K562 (cell line): ENCODE results near the gene ST7. TPM values are rescaled to one million over a fixed set of nuclear protein-coding genes. Genes with fewer than 3 reads are reported as not detected.

Source experiments
- ATAC-seq: fragments of 200-7000 bp; cut with Tn5 transposase; 3 replicates; pipeline ENCODE4 v1.9.1; 2020; ENCODE audit warnings: moderate library complexity
- Bru-seq: library from RNA; stranded (reverse); fragments of 400-500 nt; gene quantifications from one replicate; lab custom pipeline; 2021; lab: Mats Ljungman, UMichigan
- BruChase-seq, 2 experiments: library from RNA; stranded (reverse); fragments of 400-500 nt; gene quantifications; one replicate each; lab custom pipeline; 2021; lab: Mats Ljungman, UMichigan
- BruUV-seq: library from RNA; stranded (reverse); fragments of 400-500 nt; replicated peaks from 2 replicates; lab custom pipeline; 2021; lab: Mats Ljungman, UMichigan
- CTCF ChIA-PET: fragments of 300-600 bp; formaldehyde crosslinking; extraction: SDS; loops from one replicate; lab custom pipeline; 2021; ENCODE audit warnings: low intra/inter-chr PET ratio; lab: Yijun Ruan, JAX
- POLR2A ChIA-PET: fragments of 300-600, 350-650 bp; sonication (Branson Sonifier 250); formaldehyde crosslinking; extraction: SDS; loops from one replicate; lab custom pipeline; 2021; ENCODE audit warnings: antibody characterized with exemption, inconsistent platforms; lab: Yijun Ruan, JAX
- DNase-seq, 4 experiments: peaks; one replicate each; pipeline versions ENCODE4 v3.0.0 to v3.0.0-alpha.2; 2011 to 2018; ENCODE audit warnings: low spot score in 3 of 4, mixed read lengths in 3 of 4; ENCODE audit errors: extremely low read depth in 1 of 4
- FAIRE-seq: peaks from 2 replicates; lab custom pipeline; 2011; peaks lifted over from hg19 to GRCh38; lab: Jason Lieb, UNC
- H2AFZ ChIP-seq: 2 replicates; pipeline ENCODE4 v1.6.0; 2011; ENCODE audit warnings: low read depth, low read length, control low read depth, inconsistent platforms
- H3K27ac ChIP-seq: fragments of 200-600 bp; 3 replicates; pipeline ENCODE4 v1.8.0; 2011; ENCODE audit warnings: low read depth, mild to moderate bottlenecking, control low read depth, inconsistent platforms, low read length, moderate library complexity, mixed read lengths; ENCODE audit errors: extremely low read depth
- H3K27me3 ChIP-seq, 2 experiments: fragments of 300-600 bp in 1 of 2; 2 replicates in 1 of 2; 3 replicates in 1 of 2; pipeline versions ENCODE4 v1.6.0 to v1.8.0; 2011; ENCODE audit warnings: inconsistent platforms in 2 of 2, low read length in 2 of 2, mild to moderate bottlenecking in 1 of 2, mixed read lengths in 1 of 2, moderate library complexity in 1 of 2; ENCODE audit not compliant: control insufficient read depth in 2 of 2, insufficient read depth in 2 of 2
- H3K36me3 ChIP-seq: fragments of 300-600 bp; 3 replicates; pipeline ENCODE4 v1.8.0; 2011; ENCODE audit warnings: mild to moderate bottlenecking, low read length, inconsistent platforms; ENCODE audit not compliant: control insufficient read depth, insufficient read depth
- H3K4me1 ChIP-seq, 2 experiments: fragments of 200-600 bp in 1 of 2; replicated peaks in 1 of 2; 2 replicates in 1 of 2; 3 replicates in 1 of 2; pipeline versions ENCODE4 v1.5.1 to v1.8.0; 2011; ENCODE audit warnings: inconsistent platforms in 2 of 2, low read length in 2 of 2, mild to moderate bottlenecking in 1 of 2, mixed read lengths in 1 of 2, moderate library complexity in 1 of 2; ENCODE audit not compliant: control insufficient read depth in 2 of 2, insufficient read depth in 2 of 2
- H3K4me2 ChIP-seq: 2 replicates; pipeline ENCODE4 v1.6.1; 2011; ENCODE audit warnings: low read length, control low read depth, inconsistent platforms, mixed read lengths; ENCODE audit not compliant: insufficient read depth
- H3K4me3 ChIP-seq: fragments of 200-600 bp; sonication (generic), shearing (Covaris generic); 2 replicates; pipeline ENCODE4 v1.5.1; 2016; ENCODE audit warnings: control low read depth, inconsistent platforms
- H3K79me2 ChIP-seq: fragments of 200-600 bp; 3 replicates; pipeline ENCODE4 v1.8.0; 2011; ENCODE audit warnings: low read length, inconsistent platforms; ENCODE audit not compliant: control insufficient read depth, insufficient read depth
- H3K9ac ChIP-seq, 2 experiments: 2 replicates each; pipeline versions ENCODE4 v1.6.0 to v1.6.1; 2011; ENCODE audit warnings: low read depth in 2 of 2, low read length in 2 of 2, control low read depth in 1 of 2, inconsistent platforms in 1 of 2, mild to moderate bottlenecking in 1 of 2, mixed read lengths in 1 of 2; ENCODE audit not compliant: insufficient read depth in 1 of 2
- H3K9me1 ChIP-seq: one replicate; pipeline ENCODE4 v1.6.0; 2011; ENCODE audit warnings: inconsistent platforms, mild to moderate bottlenecking, low read length, moderate library complexity; ENCODE audit not compliant: control insufficient read depth, insufficient read depth
- H3K9me3 ChIP-seq: replicated peaks from 2 replicates; pipeline ENCODE4 v1.5.1; 2011; ENCODE audit warnings: low read depth, low read length, inconsistent platforms; ENCODE audit not compliant: control insufficient read depth, insufficient read depth
- H4K20me1 ChIP-seq: replicated peaks from 2 replicates; pipeline ENCODE4 v1.6.1; 2011; ENCODE audit warnings: low read length, inconsistent platforms, mixed read lengths; ENCODE audit not compliant: control insufficient read depth, insufficient read depth
- CBX1 ChIP-seq: sonication (generic); IDR thresholded peaks from 2 replicates; pipeline ENCODE4 v1.6.1; 2016; ENCODE audit warnings: antibody characterized with exemption, low read depth, mild to moderate bottlenecking
- CREM ChIP-seq: IDR thresholded peaks from 2 replicates; pipeline ENCODE4 v1.6.1; 2014; ENCODE audit warnings: antibody characterized with exemption, low read depth
- ELF1 ChIP-seq: fragments of 200-800 bp; sonication (Bioruptor generic); IDR thresholded peaks from 2 replicates; pipeline ENCODE4 v1.6.1; 2016; ENCODE audit warnings: missing genetic modification characterization, missing compliant biosample characterization
- MBD2 ChIP-seq: sonication (generic); IDR thresholded peaks from 2 replicates; pipeline ENCODE4 v1.6.1; 2016; ENCODE audit warnings: low read depth, borderline replicate concordance
- MTA3 ChIP-seq: fragments of 450-650 bp; formaldehyde crosslinking; IDR thresholded peaks from 2 replicates; pipeline ENCODE4 v1.6.1; 2017; ENCODE audit warnings: mild to moderate bottlenecking, borderline replicate concordance
- SMAD3 ChIP-seq: fragments of 450-650 bp; formaldehyde crosslinking; conservative IDR thresholded peaks from 2 replicates; pipeline ENCODE4 v1.4.0; 2020; ENCODE audit warnings: mild to moderate bottlenecking
- TAF9B ChIP-seq: fragments of 450-650 bp; IDR thresholded peaks from 2 replicates; pipeline ENCODE4 v1.6.1; 2018; ENCODE audit warnings: mild to moderate bottlenecking; ENCODE audit not compliant: partially characterized antibody
- ZNF224 ChIP-seq: sonication (generic); formaldehyde crosslinking; IDR thresholded peaks from 2 replicates; pipeline ENCODE4 v1.8.0; 2022; ENCODE audit warnings: mild to moderate bottlenecking, missing genetic modification reagents
- WGBS: fragments of 100-300 bp; shearing (Covaris generic); methylation state at CpG from one replicate; pipeline ENCODE4 v1.1.6; 2016; ENCODE audit warnings: low coverage, mixed read lengths; ENCODE audit not compliant: insufficient coverage; ENCODE audit errors: missing lambda C conversion rate; 5-methylcytosine and 5-hydroxymethylcytosine counted together
- in situ Hi-C: fragments of 300-500 bp; cut with MboI; formaldehyde crosslinking; loops from 4 replicates; pipeline ENCODE4 v1.15.0; 2018; ENCODE audit warnings: inconsistent platforms, mixed read lengths
- intact Hi-C: fragments of 100-400 bp; cut with micrococcal nuclease; formaldehyde crosslinking; loops from 2 replicates; pipeline ENCODE4 v1.14.2; 2022
- long read RNA-seq, 3 experiments: library from polyadenylated mRNA in 2 of 3; library from RNA in 1 of 3; unstranded in 2 of 3; stranded (forward) in 1 of 3; transcript quantifications; one replicate each; pipeline ENCODE4 v2.0.0, GENCODE V29; 2019 to 2022
- polyA minus RNA-seq, 3 experiments: library from RNA; depleted of rRNA, polyadenylated mRNA; stranded (reverse); fragments of >200 nt; gene quantifications; 2 replicates each; pipeline ENCODE4 v1.2.3, GENCODE V29; 2011
- polyA plus RNA-seq, 8 experiments: library from polyadenylated mRNA; depleted of rRNA in 4 of 8; stranded (reverse) in 5 of 8; unstranded in 3 of 8; fragments of >200 nt; fragmentation: Nextera tagmentation in 2 of 8; fragmentation: Illumina TruSeq in 1 of 8; extraction: Ambion mirVana in 2 of 8; extraction: Trizol in 1 of 8; gene quantifications; 2 replicates each; pipeline versions ENCODE4 v1.2.1 to v1.2.3, GENCODE V29; 2011 to 2014; ENCODE audit warnings: inconsistent platforms in 1 of 8, missing spikeins in 1 of 8
- total RNA-seq, 7 experiments: library from RNA; depleted of rRNA in 6 of 7; stranded (reverse); fragments of >200 nt in 6 of 7; fragmentation: Illumina TruSeq in 2 of 7; extraction: Trizol in 2 of 7; gene quantifications; 2 replicates each; pipeline versions ENCODE4 v1.2.1 to v1.2.3, GENCODE V29; 2011 to 2021; ENCODE audit warnings: low replicate concordance in 1 of 7
- TF ChIP-seq, protein P1 (sequence below): fragments of 450-650 bp; IDR thresholded peaks from 2 replicates; pipeline ENCODE4 v1.6.1; 2016; ENCODE audit warnings: low read depth, mild to moderate bottlenecking, moderate library complexity
- TF ChIP-seq, protein P2 (sequence below), 2 experiments: fragments of 200-800 bp in 1 of 2; sonication (Bioruptor generic) in 1 of 2; sonication (generic) in 1 of 2; formaldehyde crosslinking in 1 of 2; IDR thresholded peaks in 1 of 2; conservative IDR thresholded peaks in 1 of 2; 2 replicates each; pipeline versions ENCODE4 v1.5.0 to v1.6.1; 2016 to 2020; ENCODE audit warnings: missing compliant biosample characterization in 1 of 2, missing genetic modification characterization in 1 of 2, missing genetic modification reagents in 1 of 2

Gene ST7, protein sequence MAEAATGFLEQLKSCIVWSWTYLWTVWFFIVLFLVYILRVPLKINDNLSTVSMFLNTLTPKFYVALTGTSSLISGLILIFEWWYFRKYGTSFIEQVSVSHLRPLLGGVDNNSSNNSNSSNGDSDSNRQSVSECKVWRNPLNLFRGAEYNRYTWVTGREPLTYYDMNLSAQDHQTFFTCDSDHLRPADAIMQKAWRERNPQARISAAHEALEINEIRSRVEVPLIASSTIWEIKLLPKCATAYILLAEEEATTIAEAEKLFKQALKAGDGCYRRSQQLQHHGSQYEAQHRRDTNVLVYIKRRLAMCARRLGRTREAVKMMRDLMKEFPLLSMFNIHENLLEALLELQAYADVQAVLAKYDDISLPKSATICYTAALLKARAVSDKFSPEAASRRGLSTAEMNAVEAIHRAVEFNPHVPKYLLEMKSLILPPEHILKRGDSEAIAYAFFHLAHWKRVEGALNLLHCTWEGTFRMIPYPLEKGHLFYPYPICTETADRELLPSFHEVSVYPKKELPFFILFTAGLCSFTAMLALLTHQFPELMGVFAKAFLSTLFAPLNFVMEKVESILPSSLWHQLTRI
- 99.4 and 111 TPM in 2 replicates for total RNA-seq (2011; cell fraction: chromatin; rRNA removed; ENCODE audit: low replicate concordance)
- total RNA-seq (2011; cell fraction: nucleolus; rRNA removed): 89.4 and 90.1 TPM in 2 replicates
- 107 and 111 TPM in 2 replicates for total RNA-seq (2011; cell fraction: nucleoplasm; rRNA removed)
- 45.5 and 46.1 TPM in 2 replicates for total RNA-seq (2014; rRNA removed)
- 23.9 and 24.9 TPM in 2 replicates for total RNA-seq (2014; rRNA removed; fragmentation: Illumina TruSeq; extraction: Trizol)
- 36.9 and 37.2 TPM in 2 replicates for total RNA-seq (2015; rRNA removed; fragmentation: Illumina TruSeq; extraction: Trizol)
- 31.1 and 34.1 TPM in 2 replicates for total RNA-seq (2021)
- polyA plus RNA-seq (2011; rRNA removed): 32.7 and 52.8 TPM in 2 replicates
- polyA plus RNA-seq (2011; cell fraction: cytosol; rRNA removed): 26.2 and 27.3 TPM in 2 replicates
- polyA plus RNA-seq (2011; cell fraction: nucleus; rRNA removed): 40.7 and 45.7 TPM in 2 replicates
- 42.1 and 46.6 TPM in 2 replicates for polyA plus RNA-seq (2012)
- polyA plus RNA-seq (2014; fragmentation: Illumina TruSeq; extraction: Trizol): 41.7 and 56.3 TPM in 2 replicates
- 10 to 100 TPM; 30.9 to 47.6 TPM for polyA plus RNA-seq (2014; fragmentation: Nextera tagmentation; extraction: Ambion mirVana)
- polyA plus RNA-seq (2014; rRNA removed): 28.4 and 42.3 TPM in 2 replicates
- polyA minus RNA-seq (2011; rRNA and poly(A)+ RNA removed): 59.1 and 77.6 TPM in 2 replicates
- 21.3 and 32.6 TPM in 2 replicates for polyA minus RNA-seq (2011; cell fraction: cytosol; rRNA and poly(A)+ RNA removed)
- polyA minus RNA-seq (2011; cell fraction: nucleus; rRNA and poly(A)+ RNA removed): 66.8 and 85.0 TPM in 2 replicates
- percentile 88 among the genes with signal in this experiment for Bru-seq, nascent RNA
- percentile 90 among the genes with signal in this experiment for BruChase-seq, experiment 1, labeled RNA remaining after a 2-hour chase
- percentile 82 among the genes with signal in this experiment for BruChase-seq, experiment 2, labeled RNA remaining after a 6-hour chase
- long read RNA-seq, experiment 1, transcript ST7-212 (15 exons, 1,887 nt): minor isoform, 11 of 100 reads
- long read RNA-seq, experiment 1, transcript ST7-202 (16 exons, 2,142 nt): minor isoform, 10 of 100 reads
- long read RNA-seq, experiment 1, transcript ST7-208 (15 exons, 2,110 nt): major isoform, 20 of 100 reads
- long read RNA-seq, experiment 1, partial matches to known transcripts: 38 of 100 reads
- long read RNA-seq, experiment 1, other reads (novel, unspliced or antisense): 15 of 100 reads
- long read RNA-seq, experiment 2, transcript ST7-212 (15 exons, 1,887 nt): major isoform, 8 of 58 reads
- long read RNA-seq, experiment 2, transcript ST7-208 (15 exons, 2,110 nt): minor isoform, 6 of 58 reads
- long read RNA-seq, experiment 2, partial matches to known transcripts: 10 of 58 reads
- long read RNA-seq, experiment 2, other reads (novel, unspliced or antisense): 26 of 58 reads
- long read RNA-seq, experiment 3, transcript ST7-212 (15 exons, 1,887 nt): major isoform, 12 of 36 reads
- long read RNA-seq, experiment 3, partial matches to known transcripts: 4 of 36 reads
- long read RNA-seq, experiment 3, other reads (novel, unspliced or antisense): 12 of 36 reads

DNA sequence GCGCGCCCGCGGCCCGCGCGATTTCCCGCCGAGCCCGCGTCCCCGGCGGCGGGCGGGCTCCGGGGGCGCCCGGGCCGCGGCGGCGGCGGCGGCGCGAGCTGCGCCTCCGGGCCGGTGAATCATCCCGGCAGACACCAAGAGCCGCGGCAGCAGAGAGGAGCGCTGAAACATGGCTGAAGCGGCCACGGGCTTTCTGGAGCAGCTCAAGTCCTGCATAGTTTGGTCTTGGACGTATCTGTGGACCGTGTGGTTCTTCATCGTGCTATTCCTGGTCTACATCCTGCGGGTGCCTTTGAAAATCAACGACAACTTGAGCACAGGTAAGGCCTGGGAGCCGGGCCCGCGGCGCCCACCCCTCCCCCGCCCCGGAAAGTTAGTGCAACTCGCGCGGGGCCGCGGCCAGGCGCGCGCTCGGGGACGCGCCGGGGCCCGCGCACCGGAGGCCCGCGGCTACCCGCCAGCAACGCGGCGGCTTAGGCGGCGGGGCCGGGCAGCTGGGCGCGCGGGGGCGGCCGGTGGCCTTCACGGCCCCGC lies at the start of gene ST7:
TSS of gene ST7 (plus strand) at position 130 of the 534 bp plus-strand sequence. CDS start at position 170, 40 bp downstream.
- H3K4me1 ChIP-seq: peaks cover 27 to 59% of the 10 kb centered on the region in 2 experiments
- H3K27me3 ChIP-seq: no peaks in the 10 kb centered on the region
- DNase-seq (peak; percentile 64 to 90 (median 74)), FAIRE-seq (no peak), ATAC-seq (peak; percentile 41)
- no TSS peak for BruUV-seq
- peak within 1 kb of the TSS; percentile 98 for H2AFZ ChIP-seq
- peak within 1 kb of the TSS; percentile 96 to 98 for H3K9ac ChIP-seq
- H3K27ac ChIP-seq: peak within 1 kb of the TSS; percentile 95
- H4K20me1 ChIP-seq: no peaks in the 10 kb centered on the region
- in situ Hi-C loops: loop anchor here (25.0 kb wide), 1 partner anchor 1234 kb away; the partner anchor contains the start of gene LSM8
- 1% methylated on average over 47 of the region's 77 CpGs for WGBS
- intact Hi-C loops: loop anchor here (5.0 to 10.0 kb wide), 4 partner anchors 449 to 1231 kb away; partner anchors contain the start of genes LSM8 and TES
- ChIA-PET CTCF (interaction anchor here (1.7 kb wide), 1 partner anchor 166 kb away, joined by 11 read pairs; no protein-coding TSS in a partner anchor), POLR2A (interaction anchor here (0.6 to 5.0 kb wide), 15 partner anchors 10 to 247 kb away, joined by 3 to 40 read pairs (median 3); no protein-coding TSS in a partner anchor)
- peak within 1 kb of the TSS; percentile 79 for H3K4me3 ChIP-seq
- no peaks in the 10 kb centered on the region for H3K9me3 ChIP-seq
- H3K79me2 ChIP-seq: peaks cover 41% of the 10 kb centered on the region
- H3K4me2 ChIP-seq: peak within 1 kb of the TSS; percentile 96
- H3K9me1 ChIP-seq: no peaks in the 10 kb centered on the region
- H3K36me3 ChIP-seq: peaks cover 8% of the 10 kb centered on the region; the same call in 1 of the 3 replicates
- TF ChIP-seq ELF1 (tag): peak; percentile 36; the same call in 1 of the 2 replicates
- TF ChIP-seq CBX1: no peak
- TF ChIP-seq, protein P1, sequence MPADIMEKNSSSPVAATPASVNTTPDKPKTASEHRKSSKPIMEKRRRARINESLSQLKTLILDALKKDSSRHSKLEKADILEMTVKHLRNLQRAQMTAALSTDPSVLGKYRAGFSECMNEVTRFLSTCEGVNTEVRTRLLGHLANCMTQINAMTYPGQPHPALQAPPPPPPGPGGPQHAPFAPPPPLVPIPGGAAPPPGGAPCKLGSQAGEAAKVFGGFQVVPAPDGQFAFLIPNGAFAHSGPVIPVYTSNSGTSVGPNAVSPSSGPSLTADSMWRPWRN: no peak
- TF ChIP-seq MTA3: no peak
- 0 out of 2 replicates have a peak, but pooled peaks have one; percentile 73 for TF ChIP-seq SMAD3 (CRISPR knock-in tag)
- TF ChIP-seq ZNF224 (CRISPR knock-in tag): 0 out of 2 replicates have a peak, but pooled peaks have one; percentile 33
- TF ChIP-seq CREM: peak; percentile 24; the same call in 1 of the 2 replicates
- TF ChIP-seq, protein P2, sequence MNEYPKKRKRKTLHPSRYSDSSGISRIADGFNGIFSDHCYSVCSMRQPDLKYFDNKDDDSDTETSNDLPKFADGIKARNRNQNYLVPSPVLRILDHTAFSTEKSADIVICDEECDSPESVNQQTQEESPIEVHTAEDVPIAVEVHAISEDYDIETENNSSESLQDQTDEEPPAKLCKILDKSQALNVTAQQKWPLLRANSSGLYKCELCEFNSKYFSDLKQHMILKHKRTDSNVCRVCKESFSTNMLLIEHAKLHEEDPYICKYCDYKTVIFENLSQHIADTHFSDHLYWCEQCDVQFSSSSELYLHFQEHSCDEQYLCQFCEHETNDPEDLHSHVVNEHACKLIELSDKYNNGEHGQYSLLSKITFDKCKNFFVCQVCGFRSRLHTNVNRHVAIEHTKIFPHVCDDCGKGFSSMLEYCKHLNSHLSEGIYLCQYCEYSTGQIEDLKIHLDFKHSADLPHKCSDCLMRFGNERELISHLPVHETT (CRISPR knock-in tag; conservative IDR thresholded peaks at IDR 0.05 in 1 of 2, IDR thresholded peaks at IDR 0.05 in 1 of 2): peak in 1 of 2 experiments; percentile 97; a peak in 2 of 4 replicates
- TF ChIP-seq MBD2: peak; percentile 28; the same call in 1 of the 2 replicates
- TF ChIP-seq TAF9B: peak; percentile 56
